NCI-H1694 treated with DMSO at 0.1 percent for 48 hours (cell line): Measurements from ENCODE around the gene HAPLN3.

ENCODE experiments used
- DNase-seq: peaks from one replicate; lab custom pipeline; 2025; lab: John Stamatoyannopoulos, UW

HAPLN3 gene

GRCh38 chr15:88860212-88860611 is 35.1 kb downstream of the HAPLN3 start:
- DNase-seq = no peak

- DNase-seq = no peak
Observed at GRCh38 chr15:88859550-88859949, 35.8 kb downstream of the HAPLN3 start.

- DNase-seq = no peak
Observed at GRCh38 chr15:88858934-88859333, 36.4 kb downstream of the HAPLN3 start.

GRCh38 chr15:88852476-88852875 is 42.9 kb downstream of the HAPLN3 start:
- DNase-seq = no peak

- DNase-seq = no peak
Observed at GRCh38 chr15:88849376-88850072, 45.8 kb downstream of the HAPLN3 start.

GRCh38 chr15:88848203-88848602 is 47.1 kb downstream of the HAPLN3 start:
- no peak for DNase-seq

GRCh38 chr15:88847144-88847543 is 48.2 kb downstream of the HAPLN3 start:
- DNase-seq = no peak

GRCh38 chr15:88845616-88846015 is 49.7 kb downstream of the HAPLN3 start:
- DNase-seq = no peak

- DNase-seq = no peak
Observed at GRCh38 chr15:88844749-88845386, 50.5 kb downstream of the HAPLN3 start.

- DNase-seq = no peak
Observed at GRCh38 chr15:88843334-88843733, 52.0 kb downstream of the HAPLN3 start.

- DNase-seq = no peak
Observed at GRCh38 chr15:88842156-88842555, 53.2 kb downstream of the HAPLN3 start.

GRCh38 chr15:88841236-88841635 is 54.1 kb downstream of the HAPLN3 start:
- no peak for DNase-seq

GRCh38 chr15:88839961-88840360 is 55.4 kb downstream of the HAPLN3 start:
- no peak for DNase-seq

GRCh38 chr15:88839146-88839545 is 56.2 kb downstream of the HAPLN3 start:
- no peak for DNase-seq

GRCh38 chr15:88838667-88839066 is 56.7 kb downstream of the HAPLN3 start:
- no peak for DNase-seq

- no peak for DNase-seq
Observed at GRCh38 chr15:88835646-88836045, 59.7 kb downstream of the HAPLN3 start.

- no peak for DNase-seq
Observed at GRCh38 chr15:88835119-88835518, 60.2 kb downstream of the HAPLN3 start.

- DNase-seq = no peak
Observed at GRCh38 chr15:88834211-88834812, 61.0 kb downstream of the HAPLN3 start.

GRCh38 chr15:88833731-88834100 is 61.6 kb downstream of the HAPLN3 start:
- no peak for DNase-seq

- no peak for DNase-seq
Observed at GRCh38 chr15:88832820-88833730, 62.3 kb downstream of the HAPLN3 start.

GRCh38 chr15:88830016-88830415 is 65.3 kb downstream of the HAPLN3 start:
- DNase-seq = no peak

GRCh38 chr15:88828791-88829190 is 66.6 kb downstream of the HAPLN3 start:
- no peak for DNase-seq
